GM19099 (cell line): ENCODE results near the gene NIPAL3.

Source experiments
- POLR2A ChIP-seq: IDR thresholded peaks from 3 replicates; pipeline ENCODE4 v1.6.1; 2011; ENCODE audit warnings: low read depth; ENCODE audit not compliant: insufficient read length; ENCODE audit errors: extremely low read depth

NIPAL3 gene

GRCh38 chr1:24503870-24504523 is 88.4 kb downstream of the NIPAL3 start:
- no peak for TF ChIP-seq POLR2A

- no peak for TF ChIP-seq POLR2A
These were observed 89.0 kb downstream of the NIPAL3 start for GRCh38 chr1:24504560-24504959.

- TF ChIP-seq POLR2A = no peak
These were observed 90.2 kb downstream of the NIPAL3 start for GRCh38 chr1:24505816-24506215.

GRCh38 chr1:24506691-24507381 is 91.2 kb downstream of the NIPAL3 start:
- no peak for TF ChIP-seq POLR2A

- TF ChIP-seq POLR2A = no peak
These were observed 91.8 kb downstream of the NIPAL3 start for GRCh38 chr1:24507405-24507804.

- no peak for TF ChIP-seq POLR2A
These were observed 93.3 kb downstream of the NIPAL3 start for GRCh38 chr1:24508911-24509310.

GRCh38 chr1:24513706-24514105 is 98.1 kb downstream of the NIPAL3 start:
- TF ChIP-seq POLR2A = no peak

GRCh38 chr1:24514946-24515345 is 99.3 kb downstream of the NIPAL3 start:
- no peak for TF ChIP-seq POLR2A

GRCh38 chr1:24516506-24516905 is 100.9 kb downstream of the NIPAL3 start:
- no peak for TF ChIP-seq POLR2A

- no peak for TF ChIP-seq POLR2A
These were observed 102.3 kb downstream of the NIPAL3 start for GRCh38 chr1:24517898-24518297.
